HG02759 (cell line): Measurements from ENCODE around the gene TSHB.
A peak's percentile ranks its signal among the peaks of the same experiment; 100 is the strongest.
"Not testable (repeated sequence)": the region's sequence is repeated elsewhere in the genome, so short reads cannot be mapped to it uniquely, and the experiment has no call there.

Source experiments
- ATAC-seq: cut with Tn5 transposase; IDR thresholded peaks from one replicate; pipeline ENCODE4 v1.9.1; 2021; ENCODE audit warnings: mild to moderate bottlenecking, moderate library complexity; ENCODE audit not compliant: unreplicated experiment

TSHB gene

GRCh38 chr1:115029526-115029925, at the start of gene TSHB:
Gene TSHB, plus strand, starts transcription at chr1:115029826. Its CDS starts 3,537 bp downstream, at chr1:115033363.
- ATAC-seq: no peak

- no peak for ATAC-seq
Observed at GRCh38 chr1:114982251-114982650, 47.4 kb upstream of the TSHB start.

GRCh38 chr1:114986286-114986685, 43.3 kb upstream of the TSHB start:
- ATAC-seq: no peak

- no peak for ATAC-seq
Observed at GRCh38 chr1:114988095-114988494, 41.5 kb upstream of the TSHB start.

GRCh38 chr1:114997510-114998289, 31.9 kb upstream of the TSHB start:
- no peak for ATAC-seq

- ATAC-seq: no peak
Observed at GRCh38 chr1:115006191-115006590, 23.4 kb upstream of the TSHB start.

GRCh38 chr1:115012006-115012405, 17.6 kb upstream of the TSHB start:
- no peak for ATAC-seq

- no peak for ATAC-seq
Observed at GRCh38 chr1:115012434-115012833, 17.2 kb upstream of the TSHB start.

- no peak for ATAC-seq
Observed at GRCh38 chr1:115013792-115014191, 15.8 kb upstream of the TSHB start.

GRCh38 chr1:115019549-115019948, 10.1 kb upstream of the TSHB start:
- not testable (repeated sequence) for ATAC-seq

- no peak for ATAC-seq
Observed at GRCh38 chr1:115021145-115021544, 8.5 kb upstream of the TSHB start.

GRCh38 chr1:115023593-115023992, 6.0 kb upstream of the TSHB start:
- ATAC-seq: no peak

GRCh38 chr1:115031595-115031994, 2.0 kb downstream of the TSHB start:
- ATAC-seq: no peak

GRCh38 chr1:115035652-115036051, 6.0 kb downstream of the TSHB start:
- ATAC-seq: no peak

GRCh38 chr1:115036814-115037507, 7.3 kb downstream of the TSHB start:
- ATAC-seq: no peak

GRCh38 chr1:115040501-115040900, 10.9 kb downstream of the TSHB start:
- ATAC-seq: no peak

GRCh38 chr1:115041654-115042053, 12.0 kb downstream of the TSHB start:
- no peak for ATAC-seq

- ATAC-seq: no peak
Observed at GRCh38 chr1:115046751-115047150, 17.1 kb downstream of the TSHB start.

GRCh38 chr1:115051850-115052249, 22.2 kb downstream of the TSHB start:
- ATAC-seq: no peak

GRCh38 chr1:115052454-115053083, 22.9 kb downstream of the TSHB start:
- peak; percentile 67 for ATAC-seq

- no peak for ATAC-seq
Observed at GRCh38 chr1:115056395-115056798, 26.8 kb downstream of the TSHB start.
